Endodermal cell (in vitro differentiated cells): ENCODE results near the gene LGR6. TPM values are rescaled to one million over a fixed set of nuclear protein-coding genes. Genes with fewer than 3 reads are reported as not detected.

Source experiments
- DNase-seq: peaks from one replicate; pipeline ENCODE4 v3.0.0-alpha.2; 2017
- H3K27ac ChIP-seq: 2 replicates; pipeline ENCODE4 v1.5.1; 2013; ENCODE audit warnings: mild to moderate bottlenecking, low read depth, low read length, moderate library complexity
- H3K27me3 ChIP-seq: 2 replicates; pipeline ENCODE4 v1.6.1; 2013; ENCODE audit warnings: mild to moderate bottlenecking, low read length, moderate library complexity; ENCODE audit not compliant: insufficient read depth, control insufficient read depth, poor library complexity, severe bottlenecking
- H3K36me3 ChIP-seq: 2 replicates; pipeline ENCODE4 v1.7.0; 2013; ENCODE audit warnings: mild to moderate bottlenecking, low read length, moderate library complexity; ENCODE audit not compliant: control insufficient read depth, insufficient read depth
- H3K4me1 ChIP-seq: one replicate; pipeline ENCODE4 v1.7.0; 2013; ENCODE audit warnings: low read length; ENCODE audit not compliant: control insufficient read depth, insufficient read depth
- H3K4me3 ChIP-seq: 2 replicates; pipeline ENCODE4 v1.5.1; 2013; ENCODE audit warnings: mild to moderate bottlenecking, low read length, moderate library complexity
- H3K9ac ChIP-seq: 2 replicates; pipeline ENCODE4 v1.6.1; 2013; ENCODE audit warnings: mild to moderate bottlenecking, low read length, moderate library complexity; ENCODE audit not compliant: poor library complexity, severe bottlenecking; ENCODE audit errors: extremely low read depth
- H3K9me3 ChIP-seq: 2 replicates; pipeline ENCODE4 v1.6.1; 2013; ENCODE audit warnings: mild to moderate bottlenecking, low read length, moderate library complexity; ENCODE audit not compliant: control insufficient read depth
- H3K27ac Mint-ChIP-seq: 2 replicates; pipeline ENCODE4 v1.8.0; 2020; ENCODE audit warnings: mixed read lengths
- H3K27me3 Mint-ChIP-seq: 2 replicates; pipeline ENCODE4 v1.8.0; 2021; ENCODE audit warnings: mild to moderate bottlenecking, mixed read lengths; ENCODE audit not compliant: insufficient read depth
- H3K36me3 Mint-ChIP-seq: 2 replicates; pipeline ENCODE4 v1.8.0; 2020; ENCODE audit warnings: low read depth, mixed read lengths
- H3K4me1 Mint-ChIP-seq: 2 replicates; pipeline ENCODE4 v1.8.0; 2020; ENCODE audit warnings: mixed read lengths
- H3K4me3 Mint-ChIP-seq: 2 replicates; pipeline ENCODE4 v1.8.0; 2020; ENCODE audit warnings: mild to moderate bottlenecking, moderate library complexity, mixed read lengths
- H3K9me3 Mint-ChIP-seq: 2 replicates; pipeline ENCODE4 v1.8.0; 2020; ENCODE audit warnings: mild to moderate bottlenecking, mixed read lengths
- WGBS, 2 experiments: methylation state at CpG; one replicate each; pipeline versions ENCODE4 v1.1.5 to v1.1.7; 2013; ENCODE audit warnings: missing lambda C conversion rate in 2 of 2, mixed read lengths in 1 of 2; ENCODE audit not compliant: insufficient coverage in 1 of 2, insufficient read length in 1 of 2; 5-methylcytosine and 5-hydroxymethylcytosine counted together
- total RNA-seq, 2 donors: library from RNA; stranded (reverse); fragmentation: NEBNext Ultra II Directional in 1 of 2; extraction: Animal tissue kit (Norgen Biotek cat#: 25700) in 1 of 2; gene quantifications; 2 replicates in 1 of 2; 3 replicates in 1 of 2; pipeline ENCODE4 v1.2.1, GENCODE V29; 2021
- TF ChIP-seq, protein P1 (sequence below): fragments of 200-600 bp; sonication (generic); conservative IDR thresholded peaks from 2 replicates; pipeline ENCODE4 v1.5.0; 2021; ENCODE audit warnings: antibody characterized with exemption, mild to moderate bottlenecking

The LGR6 gene
- total RNA-seq, 2 donors from 2014 or later, result 0.73 to 1.5 TPM

DNA sequence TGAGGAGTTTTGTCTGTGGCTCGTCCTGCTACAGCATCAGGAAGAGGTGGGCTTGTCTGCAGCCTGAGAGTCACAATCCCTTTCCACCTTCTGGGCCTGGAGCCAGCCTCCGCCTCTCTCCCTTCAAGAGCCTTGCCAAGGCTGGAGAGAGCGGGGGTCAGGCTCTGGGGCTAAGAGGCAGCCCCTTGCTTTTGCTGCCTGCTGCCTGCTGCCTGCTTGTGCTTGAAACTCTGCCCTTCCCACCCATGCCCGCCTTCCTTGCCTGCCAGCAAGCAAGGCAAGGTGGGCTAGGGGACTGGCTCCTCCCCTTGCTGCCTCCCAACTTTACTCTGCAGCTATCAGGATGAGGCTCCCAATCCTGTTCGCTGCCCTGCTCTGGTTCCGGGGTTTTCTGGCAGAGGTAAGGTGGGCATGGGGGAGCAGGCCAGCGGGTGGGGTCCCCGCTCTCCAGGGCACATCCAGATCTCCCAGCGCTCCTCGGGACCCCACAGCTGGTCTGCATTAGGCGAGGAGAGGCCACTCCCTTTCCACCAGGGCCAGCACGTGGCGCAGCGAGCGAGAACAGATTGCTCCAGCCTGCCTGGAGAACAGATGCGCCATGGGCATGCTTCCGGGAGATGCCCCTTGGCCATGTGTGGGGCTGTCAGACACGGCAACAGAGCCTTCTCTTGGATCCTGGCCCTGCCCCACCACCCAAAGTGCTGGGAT, 25.7 kb upstream of the LGR6 start:
- H3K36me3 Mint-ChIP-seq, result no peaks in the 10 kb centered on the region
- Histone ChIP-seq H3K4me3 (no peak overlapping the region), H3K36me3 (no peaks in the 10 kb centered on the region), H3K4me1 (peaks cover 4% of the 10 kb centered on the region), H3K9me3 (no peaks in the 10 kb centered on the region), H3K27me3 (no peaks in the 10 kb centered on the region), H3K27ac (no peak overlapping the region), H3K9ac (no peak overlapping the region)
- TF ChIP-seq, protein P1, sequence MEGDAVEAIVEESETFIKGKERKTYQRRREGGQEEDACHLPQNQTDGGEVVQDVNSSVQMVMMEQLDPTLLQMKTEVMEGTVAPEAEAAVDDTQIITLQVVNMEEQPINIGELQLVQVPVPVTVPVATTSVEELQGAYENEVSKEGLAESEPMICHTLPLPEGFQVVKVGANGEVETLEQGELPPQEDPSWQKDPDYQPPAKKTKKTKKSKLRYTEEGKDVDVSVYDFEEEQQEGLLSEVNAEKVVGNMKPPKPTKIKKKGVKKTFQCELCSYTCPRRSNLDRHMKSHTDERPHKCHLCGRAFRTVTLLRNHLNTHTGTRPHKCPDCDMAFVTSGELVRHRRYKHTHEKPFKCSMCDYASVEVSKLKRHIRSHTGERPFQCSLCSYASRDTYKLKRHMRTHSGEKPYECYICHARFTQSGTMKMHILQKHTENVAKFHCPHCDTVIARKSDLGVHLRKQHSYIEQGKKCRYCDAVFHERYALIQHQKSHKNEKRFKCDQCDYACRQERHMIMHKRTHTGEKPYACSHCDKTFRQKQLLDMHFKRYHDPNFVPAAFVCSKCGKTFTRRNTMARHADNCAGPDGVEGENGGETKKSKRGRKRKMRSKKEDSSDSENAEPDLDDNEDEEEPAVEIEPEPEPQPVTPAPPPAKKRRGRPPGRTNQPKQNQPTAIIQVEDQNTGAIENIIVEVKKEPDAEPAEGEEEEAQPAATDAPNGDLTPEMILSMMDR, result no peak
- H3K4me3 Mint-ChIP-seq, result no peak overlapping the region
- no peaks in the 10 kb centered on the region for H3K9me3 Mint-ChIP-seq
- no peak overlapping the region for H3K27ac Mint-ChIP-seq
- 87 to 92% methylated on average over 16 to 18 of the region's 18 CpGs for WGBS, 2 experiments
- H3K27me3 Mint-ChIP-seq, result no peaks in the 10 kb centered on the region
- no peak for DNase-seq
- peaks cover 9% of the 10 kb centered on the region for H3K4me1 Mint-ChIP-seq

- Histone ChIP-seq H3K4me1 (peaks cover 4% of the 10 kb centered on the region), H3K27ac (no peak overlapping the region), H3K9me3 (no peaks in the 10 kb centered on the region), H3K9ac (no peak overlapping the region), H3K36me3 (no peaks in the 10 kb centered on the region), H3K27me3 (no peaks in the 10 kb centered on the region), H3K4me3 (no peak overlapping the region)
- peaks cover 7% of the 10 kb centered on the region for H3K4me1 Mint-ChIP-seq
- no peaks in the 10 kb centered on the region for H3K9me3 Mint-ChIP-seq
- no peaks in the 10 kb centered on the region for H3K36me3 Mint-ChIP-seq
- no peaks in the 10 kb centered on the region for H3K27me3 Mint-ChIP-seq
- no peak overlapping the region for H3K4me3 Mint-ChIP-seq
- H3K27ac Mint-ChIP-seq, result no peak overlapping the region
- 85 to 94% methylated on average over 3 to 7 of the region's 7 CpGs for WGBS, 2 experiments
- TF ChIP-seq, protein P1, result no peak
- DNase-seq, result no peak
Observed at GRCh38 chr1:202168861-202169260, 24.7 kb upstream of the LGR6 start.

DNA sequence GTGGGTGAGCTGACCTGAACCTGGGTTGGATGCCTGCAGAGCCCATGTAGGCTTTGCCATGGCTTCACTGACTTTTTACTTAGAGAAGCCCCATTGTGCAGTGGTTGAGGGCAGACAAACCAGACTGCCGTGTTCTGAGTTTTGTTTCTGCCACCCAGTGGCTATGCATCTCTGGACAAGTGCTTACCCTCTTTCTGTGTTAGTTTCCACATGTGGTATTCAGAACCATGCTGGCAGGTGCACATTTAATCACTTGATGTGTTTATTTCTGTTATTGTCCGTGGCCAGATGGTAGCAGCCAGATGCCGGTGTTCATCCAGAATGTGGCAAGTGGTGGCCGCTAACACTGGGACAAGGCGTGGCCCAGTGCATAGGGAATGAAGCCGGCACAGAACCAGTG, 22.9 kb upstream of the LGR6 start:
- Mint-ChIP-seq H3K27ac (no peak overlapping the region), H3K4me1 (peaks cover 7% of the 10 kb centered on the region), H3K36me3 (no peaks in the 10 kb centered on the region), H3K27me3 (no peaks in the 10 kb centered on the region), H3K4me3 (no peak overlapping the region), H3K9me3 (no peaks in the 10 kb centered on the region)
- H3K4me3 ChIP-seq, result no peak overlapping the region
- no peak overlapping the region for H3K9ac ChIP-seq
- peaks cover 3% of the 10 kb centered on the region for H3K4me1 ChIP-seq
- no peaks in the 10 kb centered on the region for H3K27me3 ChIP-seq
- TF ChIP-seq, protein P1, result no peak
- no peaks in the 10 kb centered on the region for H3K9me3 ChIP-seq
- DNase-seq, result no peak
- 92 to 93% methylated on average over 5 to 6 of the region's 6 CpGs for WGBS, 2 experiments
- no peaks in the 10 kb centered on the region for H3K36me3 ChIP-seq
- no peak overlapping the region for H3K27ac ChIP-seq
